Fibroblast of the conjunctiva (primary cell): ENCODE data around the gene ZBTB14.

Source experiments
- DNase-seq: peaks from one replicate; pipeline ENCODE4 v3.0.0-alpha.2; 2010; ENCODE audit warnings: low read depth

Gene ZBTB14, protein sequence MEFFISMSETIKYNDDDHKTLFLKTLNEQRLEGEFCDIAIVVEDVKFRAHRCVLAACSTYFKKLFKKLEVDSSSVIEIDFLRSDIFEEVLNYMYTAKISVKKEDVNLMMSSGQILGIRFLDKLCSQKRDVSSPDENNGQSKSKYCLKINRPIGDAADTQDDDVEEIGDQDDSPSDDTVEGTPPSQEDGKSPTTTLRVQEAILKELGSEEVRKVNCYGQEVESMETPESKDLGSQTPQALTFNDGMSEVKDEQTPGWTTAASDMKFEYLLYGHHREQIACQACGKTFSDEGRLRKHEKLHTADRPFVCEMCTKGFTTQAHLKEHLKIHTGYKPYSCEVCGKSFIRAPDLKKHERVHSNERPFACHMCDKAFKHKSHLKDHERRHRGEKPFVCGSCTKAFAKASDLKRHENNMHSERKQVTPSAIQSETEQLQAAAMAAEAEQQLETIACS

DNA sequence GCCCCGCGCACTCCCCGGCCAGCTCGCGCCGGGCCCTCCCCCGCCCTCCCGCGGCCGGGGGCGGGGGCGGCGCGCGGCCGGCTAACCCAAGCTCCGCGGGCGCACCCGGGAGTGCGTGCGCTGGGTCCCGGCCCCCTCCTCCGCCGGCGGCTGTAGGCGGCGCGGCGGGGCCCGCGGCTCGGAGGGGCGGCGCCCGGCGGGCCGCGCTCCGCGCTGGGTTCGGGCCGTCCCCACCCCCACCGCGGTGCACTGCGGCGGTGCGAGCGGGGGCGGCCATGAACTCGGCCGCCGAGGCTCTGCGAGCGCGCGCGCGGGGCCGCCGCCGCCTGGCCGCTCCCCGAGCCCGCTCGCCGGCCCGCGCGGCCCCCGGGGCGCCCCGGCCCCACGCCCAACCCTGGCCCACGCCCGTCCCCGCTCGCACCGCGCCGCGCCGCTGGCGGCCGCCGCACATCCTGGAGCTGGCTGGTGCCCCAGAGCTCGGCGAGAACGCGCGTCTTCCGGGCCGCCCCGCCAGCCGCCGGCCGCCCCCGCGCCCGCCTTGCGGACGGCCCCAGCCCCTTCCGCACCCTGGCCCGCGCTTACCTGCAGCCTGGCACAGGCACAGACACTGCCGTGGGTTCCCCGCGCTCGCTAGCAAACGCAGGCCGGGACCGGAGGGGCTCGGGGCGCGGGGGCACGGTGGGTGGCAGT is at the start of gene ZBTB14:
ZBTB14 (minus strand) TSS at position 496 of the 690 bp plus-strand sequence. CDS start 2,480 bp downstream, outside the sequence.
- DNase-seq = peak; percentile 8

DNA sequence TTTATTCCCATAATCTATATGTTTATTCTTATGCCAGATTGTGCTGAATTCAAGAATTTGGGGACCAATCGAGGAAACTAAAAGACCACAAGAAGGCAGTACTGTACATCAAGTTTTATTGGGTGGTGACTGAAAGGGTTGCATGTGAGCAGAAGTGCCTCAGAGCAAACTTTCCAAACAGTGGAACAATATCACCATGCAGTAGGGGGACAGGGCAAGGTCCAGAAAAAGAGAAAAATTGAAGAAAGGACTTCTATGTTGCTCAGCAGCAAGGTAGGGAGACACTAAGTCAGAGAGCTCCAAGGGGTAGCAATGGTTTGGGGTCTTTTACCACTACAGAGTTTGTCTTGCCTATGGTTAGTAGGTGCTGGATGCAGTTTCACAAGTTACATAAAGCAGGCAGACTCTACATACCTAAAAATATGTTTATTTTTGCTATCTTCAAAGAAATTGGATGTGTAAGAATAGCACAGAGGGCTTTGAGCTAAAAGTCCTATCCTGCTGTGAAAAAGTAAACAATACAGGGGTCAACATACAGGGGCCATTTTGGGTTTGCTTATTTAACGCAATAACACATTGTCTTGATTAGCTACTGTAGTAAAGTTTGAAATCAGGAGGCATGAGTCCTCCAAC is 43.8 kb upstream of the ZBTB14 start:
- DNase-seq = no peak

DNA sequence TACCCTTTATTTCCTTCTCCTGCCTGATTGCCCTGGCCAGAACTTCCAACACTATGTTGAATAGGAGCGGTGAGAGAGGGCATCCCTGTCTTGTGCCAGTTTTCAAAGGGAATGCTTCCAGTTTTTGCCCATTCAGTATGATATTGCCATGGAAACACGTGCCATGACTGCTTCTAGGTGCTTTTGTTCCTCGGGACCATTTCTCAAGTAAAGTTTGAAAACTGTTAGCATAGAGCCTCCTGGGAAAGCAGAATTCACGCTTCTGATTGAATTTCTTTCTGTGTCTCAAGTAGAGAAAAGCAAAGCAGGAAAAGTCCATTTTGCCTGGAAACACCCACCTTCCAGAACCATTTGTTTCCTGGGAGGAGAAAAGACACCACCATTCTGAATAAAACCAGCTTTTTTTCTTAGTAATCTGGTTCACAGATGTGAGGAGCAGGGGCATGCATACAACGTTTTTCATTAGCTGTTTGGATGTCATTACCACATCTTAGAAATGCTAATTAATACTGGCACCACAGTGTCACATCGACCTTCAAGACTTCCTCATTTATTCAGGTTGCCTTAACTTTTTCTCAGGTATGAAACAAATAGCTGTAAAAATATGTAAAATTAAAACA is 39.0 kb upstream of the ZBTB14 start:
- DNase-seq = no peak

DNA sequence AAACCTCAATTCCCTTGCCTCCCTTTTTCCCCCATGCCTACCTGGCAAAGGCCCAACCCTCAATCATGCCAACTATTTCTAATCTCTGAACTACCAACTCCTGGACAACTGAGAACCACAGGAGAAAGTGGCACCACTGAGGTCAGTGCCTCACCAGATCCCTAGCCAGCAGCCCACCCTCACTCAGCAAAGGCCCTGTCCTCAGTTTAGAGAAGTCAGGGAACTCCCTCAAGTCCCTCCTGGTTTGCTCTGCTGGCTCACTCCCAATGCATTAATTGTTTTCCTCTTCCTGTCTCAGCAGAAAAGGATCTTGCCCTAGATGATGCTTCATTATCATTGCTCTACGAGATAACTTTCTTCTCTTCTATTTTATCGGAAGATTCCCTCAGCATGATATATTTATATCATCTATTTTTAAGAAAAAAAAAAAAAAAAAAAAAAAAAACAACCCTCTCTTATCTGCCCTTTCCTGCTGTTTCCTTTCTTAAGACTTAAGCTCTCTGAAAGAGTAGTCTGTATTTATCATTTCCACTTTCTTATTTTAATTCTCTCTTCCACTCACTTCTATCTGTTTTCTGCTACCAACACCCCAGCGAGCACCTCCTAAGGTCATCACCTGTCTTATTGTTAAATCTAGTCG is 22.7 kb upstream of the ZBTB14 start:
- DNase-seq = no peak

DNA sequence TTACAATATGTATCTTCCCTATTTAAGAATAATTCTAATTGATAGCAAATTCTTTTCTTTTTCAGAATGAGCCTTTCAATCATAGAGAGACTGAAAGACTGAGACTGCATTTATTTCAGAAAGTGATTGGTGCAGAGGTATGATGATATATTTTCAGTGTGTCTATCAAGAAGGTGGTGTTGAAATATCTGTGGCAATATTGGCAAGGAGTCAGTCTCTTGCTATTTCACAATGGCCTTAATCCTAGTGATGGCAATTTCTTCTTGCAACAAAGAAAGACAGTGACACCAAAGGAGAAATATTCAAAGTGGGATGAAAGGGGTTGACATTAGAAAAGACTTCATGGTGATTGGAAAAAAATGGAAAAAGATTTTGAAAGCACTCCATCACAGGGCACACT is 21.7 kb upstream of the ZBTB14 start:
- DNase-seq = no peak

DNA sequence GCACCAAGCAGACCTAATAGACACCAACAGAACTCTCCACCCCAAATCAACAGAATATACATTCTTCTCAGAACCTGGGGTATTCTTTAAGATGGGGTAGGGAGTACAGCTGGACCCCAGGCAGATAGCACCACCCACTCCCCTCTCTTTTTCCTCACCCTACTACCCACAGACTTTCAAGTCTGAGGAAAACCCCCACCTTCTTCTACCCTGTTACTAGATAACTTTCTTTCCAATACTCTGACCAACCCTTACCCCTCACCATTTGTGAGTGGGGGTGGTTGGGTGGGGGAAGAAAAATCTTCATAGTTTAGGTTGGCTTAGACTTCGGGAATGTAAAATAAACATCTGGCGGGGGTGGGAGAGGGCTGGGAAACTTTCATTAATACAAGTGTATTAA is 20.3 kb upstream of the ZBTB14 start:
- DNase-seq = no peak

DNA sequence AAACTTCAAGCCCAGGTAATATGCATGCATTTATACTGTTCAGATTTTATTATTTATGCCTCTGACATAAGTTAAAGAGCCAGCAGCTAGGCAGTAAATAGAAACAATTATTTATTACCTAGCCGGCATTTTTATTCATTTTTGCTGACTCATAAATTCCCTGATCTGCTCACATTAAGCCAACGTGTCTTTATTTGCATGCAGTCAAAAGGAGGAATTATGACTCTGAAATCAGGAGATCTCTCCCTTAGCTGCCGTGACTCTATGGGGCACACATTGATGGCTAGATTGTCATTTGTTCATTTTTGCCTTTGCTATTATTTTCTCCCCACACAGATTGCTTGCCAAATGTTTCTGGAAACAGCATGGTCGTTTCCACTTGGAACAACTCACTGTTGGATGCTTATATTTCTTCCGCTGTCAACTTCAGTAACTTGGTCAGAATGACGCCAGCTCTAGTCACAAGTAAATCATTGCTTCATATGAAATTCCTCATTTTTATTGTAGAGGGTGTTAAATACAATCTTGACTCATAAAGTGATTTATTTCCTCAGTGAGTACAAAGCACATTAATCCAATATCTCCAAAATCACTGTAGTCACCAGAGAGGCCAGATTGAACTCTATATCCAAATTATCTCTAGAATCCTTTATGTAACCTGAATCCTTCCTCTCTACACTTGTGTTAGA is 15.9 kb upstream of the ZBTB14 start:
- no peak for DNase-seq

DNA sequence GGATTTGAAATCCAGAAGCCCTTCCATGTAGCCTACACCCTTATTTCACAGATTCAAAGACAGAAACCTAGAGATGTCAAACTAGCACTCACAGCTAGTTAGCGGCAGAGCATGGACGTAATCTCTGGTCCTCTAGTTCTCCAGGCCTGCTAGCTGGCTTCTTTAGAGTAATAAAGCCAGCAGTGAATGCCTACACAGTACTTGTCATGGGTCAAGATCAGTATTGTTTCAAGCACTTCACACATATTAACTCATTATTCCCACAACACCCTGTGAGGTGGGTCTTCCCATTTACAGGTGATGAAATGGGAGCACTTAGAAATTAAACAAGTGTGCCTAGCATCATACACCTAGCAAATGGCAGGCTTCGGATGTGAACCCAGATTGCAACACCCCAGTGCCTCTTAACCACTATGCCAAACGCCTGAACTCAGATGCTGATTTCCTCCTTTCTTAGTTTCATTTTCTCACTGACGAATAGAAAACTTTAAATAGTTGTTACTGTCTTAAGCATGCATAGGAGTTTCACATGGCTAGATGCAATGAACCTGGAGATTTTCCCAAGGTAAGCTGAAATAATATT is 14.5 kb upstream of the ZBTB14 start:
- DNase-seq = no peak

DNA sequence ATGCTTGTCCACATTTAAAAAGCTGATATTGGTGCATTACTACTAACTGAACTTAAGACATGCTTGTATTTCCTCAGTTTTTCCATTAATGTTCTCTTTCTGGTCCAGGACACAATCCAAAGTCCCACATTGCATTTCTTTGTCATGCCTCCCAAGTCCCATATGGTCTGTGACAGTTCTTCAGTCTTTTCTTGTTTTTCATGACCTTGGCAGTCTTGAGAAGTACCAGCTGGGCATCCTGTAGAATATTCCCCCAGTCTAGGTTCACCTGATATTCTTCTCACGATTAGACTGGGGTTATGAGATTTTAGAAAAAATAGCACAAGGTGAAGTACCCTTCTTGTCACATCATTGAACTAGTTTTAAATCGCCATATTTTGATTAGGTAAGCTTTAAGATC is 10.3 kb upstream of the ZBTB14 start:
- DNase-seq = no peak

DNA sequence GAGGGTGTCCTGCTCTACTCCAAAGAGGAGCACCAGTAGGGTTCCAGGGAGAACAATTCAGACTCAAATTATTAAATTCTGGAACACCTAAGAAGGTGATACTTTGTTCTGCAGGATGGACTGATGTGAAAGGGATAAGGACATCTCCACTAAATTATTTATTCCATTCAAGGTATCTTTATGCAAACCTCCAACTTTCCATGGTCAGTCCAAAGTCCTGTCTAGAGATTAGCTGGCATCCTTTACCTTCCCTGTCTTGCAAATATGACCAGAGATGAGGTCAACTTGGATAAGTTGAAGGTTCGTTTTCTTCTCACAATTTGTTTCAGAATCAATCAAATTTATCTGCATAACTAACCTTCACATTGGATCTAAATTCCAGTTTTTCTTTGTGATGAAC is 8.7 kb upstream of the ZBTB14 start:
- DNase-seq = no peak

DNA sequence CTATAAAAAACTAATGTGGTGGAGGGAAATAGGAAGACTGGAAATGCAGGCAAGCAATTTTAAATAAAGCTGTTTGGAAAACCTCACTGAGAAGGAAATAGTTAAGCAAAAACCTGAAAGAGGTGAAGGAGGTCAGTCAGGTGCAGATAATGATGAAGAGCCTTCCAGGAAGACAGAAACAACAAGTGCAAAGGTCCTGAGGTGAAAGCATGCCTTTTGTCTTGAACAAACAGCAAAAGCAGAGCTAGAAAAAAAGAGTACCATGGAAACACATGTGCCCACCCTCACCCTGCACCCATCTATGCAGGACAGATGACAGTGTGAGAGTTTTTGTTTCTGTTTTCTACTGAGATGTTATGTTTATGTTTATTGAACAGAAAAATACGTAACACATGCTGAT is 8.1 kb upstream of the ZBTB14 start:
- DNase-seq = no peak

DNA sequence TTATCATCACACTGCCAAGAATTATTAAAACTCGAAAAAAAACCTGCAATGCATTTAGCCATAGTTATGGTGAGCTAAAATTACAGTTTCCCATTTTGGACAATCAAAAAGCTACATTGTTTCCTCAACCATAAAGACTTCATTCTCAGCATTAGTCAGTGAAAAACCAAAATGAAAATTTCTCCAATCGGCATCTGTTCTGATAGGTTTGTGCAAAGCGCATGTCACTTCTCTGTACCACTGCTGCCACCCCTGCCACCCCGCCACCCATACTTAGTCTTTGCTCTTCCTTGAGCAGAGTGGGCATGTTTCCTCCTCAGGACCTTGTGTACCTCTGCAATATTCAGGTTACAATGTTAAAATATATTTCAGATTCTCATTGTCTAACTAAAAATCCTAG is 7.1 kb upstream of the ZBTB14 start:
- DNase-seq = no peak

DNA sequence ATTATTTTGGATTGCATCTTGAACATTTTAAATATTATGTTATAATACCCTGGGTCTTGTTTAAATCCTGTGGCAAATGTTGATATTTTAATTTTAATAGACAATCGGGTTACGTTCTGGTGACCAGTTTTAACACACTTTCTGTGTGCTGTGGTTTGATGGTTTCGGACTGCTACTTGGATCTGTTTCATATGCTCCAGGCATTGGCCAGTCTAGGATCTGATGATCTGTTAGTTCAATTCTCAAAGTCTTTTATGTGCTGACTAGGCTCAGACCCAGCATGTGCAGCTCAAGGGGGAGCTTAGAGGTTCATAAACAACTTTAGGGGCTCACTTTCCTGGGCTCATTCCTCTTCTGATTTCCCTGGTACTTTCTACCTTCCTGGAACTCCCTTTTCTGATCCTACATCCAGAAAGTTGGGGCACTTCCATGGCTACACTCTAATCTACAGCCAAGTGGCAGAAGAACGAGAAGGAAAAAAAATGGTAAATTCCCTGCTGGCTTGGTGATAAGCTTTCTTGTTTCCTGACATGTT is 5.0 kb upstream of the ZBTB14 start:
- no peak for DNase-seq

DNA sequence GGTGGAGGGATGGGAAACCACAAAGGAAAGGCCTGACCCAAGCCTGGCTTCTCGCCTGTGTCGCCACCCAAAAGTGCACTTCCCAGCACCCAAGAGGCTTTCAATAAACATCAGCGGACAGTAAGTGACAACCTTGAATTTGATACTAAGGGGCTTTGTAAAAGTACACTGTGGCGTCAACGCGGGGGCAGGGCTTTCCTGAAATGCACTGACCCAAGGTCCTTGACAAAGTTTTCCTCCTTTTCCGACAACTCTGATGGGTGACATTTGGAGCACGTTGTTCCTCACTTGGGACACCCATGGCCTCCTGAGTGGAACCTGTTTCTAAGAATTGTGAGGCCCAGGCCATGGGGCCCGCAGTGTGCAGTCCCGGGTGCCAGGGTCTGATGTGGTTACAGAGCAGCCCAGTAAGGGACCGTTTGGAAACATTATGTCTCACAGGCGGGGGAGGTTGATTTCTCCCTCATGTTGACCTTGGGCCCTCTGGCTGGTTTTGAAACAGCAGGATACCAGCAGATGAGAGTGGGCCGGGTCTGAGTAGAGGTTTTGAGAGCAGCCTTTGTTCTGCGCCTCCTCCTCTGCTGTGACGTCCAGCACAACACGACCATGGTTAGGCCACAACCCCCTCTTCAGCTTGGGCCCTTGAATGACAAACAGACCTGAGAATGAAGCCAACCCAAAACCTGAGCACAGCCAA is 2.8 kb upstream of the ZBTB14 start:
- no peak for DNase-seq

DNA sequence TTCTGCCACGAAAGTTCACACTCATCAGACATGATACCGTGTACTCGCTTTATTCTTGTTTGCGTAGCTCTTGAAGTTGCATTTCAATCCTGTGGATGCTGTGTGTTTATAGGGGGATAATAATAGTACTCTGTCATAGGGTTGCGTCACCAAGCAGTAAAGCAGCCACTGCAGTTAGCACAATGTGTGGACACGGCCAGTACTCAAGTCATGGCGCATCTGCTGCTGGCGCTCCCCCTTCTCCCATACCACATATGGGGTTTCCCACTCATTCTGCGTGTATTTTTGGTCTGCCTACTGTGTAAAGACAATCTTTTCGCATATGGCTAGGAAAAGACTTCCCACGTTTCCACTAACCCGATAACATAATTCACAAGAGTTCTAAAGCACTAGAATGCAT is 2.1 kb upstream of the ZBTB14 start:
- no peak for DNase-seq

DNA sequence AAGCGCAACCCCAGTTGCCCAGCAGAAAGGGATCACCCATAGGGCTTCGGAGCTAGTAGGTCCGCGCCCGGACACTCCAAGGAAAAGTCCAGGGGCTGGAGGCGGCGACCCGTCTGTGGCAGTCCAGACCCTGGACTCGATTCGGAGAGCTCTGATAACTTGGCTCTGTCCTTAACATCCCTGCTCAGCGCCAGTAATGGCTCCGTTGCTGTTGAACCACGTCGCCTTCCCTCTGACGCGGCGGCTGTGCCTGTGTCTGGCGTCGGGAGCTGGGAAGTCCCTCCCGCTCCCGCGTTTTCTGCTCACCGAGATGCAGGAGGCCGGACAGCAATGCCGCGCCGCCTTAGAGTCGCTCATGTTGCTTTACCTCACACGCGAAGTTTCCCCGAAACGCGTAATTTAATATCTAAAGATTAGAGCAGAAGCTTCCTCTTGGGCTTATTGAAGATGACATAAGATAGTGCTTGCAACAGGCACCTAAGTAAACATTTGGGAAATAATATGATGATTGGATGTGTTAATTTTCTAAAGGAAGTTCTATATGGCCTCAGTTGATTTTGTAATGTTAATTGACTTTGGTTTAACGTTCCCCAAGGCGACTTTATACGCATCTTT is 1.3 kb upstream of the ZBTB14 start:
- DNase-seq = peak; percentile 71

DNA sequence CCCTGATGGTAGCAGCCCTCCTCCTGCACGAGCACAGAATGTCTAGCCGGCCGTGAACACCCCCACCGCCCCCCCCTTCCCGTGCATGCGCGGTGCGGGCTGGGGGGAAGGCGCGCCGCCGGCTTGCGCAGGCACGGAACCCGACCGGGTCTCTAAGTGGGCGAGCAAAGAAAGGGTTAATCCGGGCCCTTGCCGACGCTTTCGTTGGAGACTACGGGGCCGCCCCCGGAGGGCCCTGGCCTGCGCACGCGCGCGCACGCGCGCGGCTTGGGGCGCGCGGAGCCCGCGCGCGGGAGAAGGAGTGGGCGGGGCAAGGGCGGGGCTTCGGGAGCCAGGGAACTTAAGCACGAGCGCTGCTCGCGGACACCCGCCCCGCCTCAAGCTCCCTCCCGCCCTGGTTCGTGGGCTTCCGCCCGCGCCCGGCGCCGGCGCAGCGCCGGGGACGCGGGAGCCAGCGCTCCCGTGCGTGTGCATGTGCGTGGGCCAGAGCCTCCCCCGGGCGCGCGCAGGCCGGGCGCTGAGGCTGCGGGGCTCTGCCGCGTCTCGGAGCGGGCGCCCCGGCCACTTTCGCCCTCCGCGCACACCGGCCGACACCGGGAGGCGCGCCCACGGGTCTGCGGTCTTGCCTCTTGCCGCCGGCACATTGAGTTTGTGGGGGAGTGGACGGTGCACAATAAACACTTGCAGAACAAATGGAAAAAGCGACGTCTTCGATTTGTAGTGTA is 617 bp upstream of the ZBTB14 start:
- peak; percentile 90 for DNase-seq

DNA sequence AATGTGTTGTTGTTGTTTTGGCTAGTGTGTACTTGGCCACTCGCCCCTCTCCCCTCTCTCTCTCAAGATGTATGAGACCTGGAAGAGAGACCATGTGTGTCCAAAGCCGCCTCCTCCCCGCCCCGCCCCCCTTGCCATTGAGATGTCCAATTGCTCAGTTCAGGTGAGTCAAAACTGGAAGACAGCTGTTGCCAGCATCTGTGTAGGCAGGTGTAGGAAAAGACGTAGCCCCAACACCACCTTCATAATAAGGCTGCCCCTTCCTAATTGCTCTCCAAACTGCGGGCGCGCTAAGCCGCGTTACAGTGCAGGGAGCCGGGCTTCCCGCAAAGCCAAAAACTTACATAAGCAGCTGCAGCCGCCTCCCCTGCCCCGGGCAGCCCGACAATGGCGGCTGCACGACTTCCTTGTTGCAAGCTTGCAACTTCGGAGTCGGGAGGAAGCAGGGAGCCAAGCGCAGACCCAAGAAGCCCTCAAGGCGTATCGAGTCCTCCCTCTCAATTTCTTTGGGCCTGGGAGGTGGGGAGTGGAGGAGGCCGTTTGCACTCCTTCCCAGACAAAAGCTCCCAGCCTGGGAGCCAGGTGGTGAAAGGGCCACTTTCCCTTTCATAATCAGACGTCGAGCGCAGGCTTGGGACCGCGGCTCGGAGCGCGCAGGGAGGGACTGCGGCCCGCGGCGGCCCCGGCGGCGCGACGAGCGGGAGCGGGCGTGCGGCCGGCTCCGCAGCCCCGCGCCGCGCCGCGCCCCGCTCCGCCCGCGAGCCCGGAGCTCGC is 882 bp downstream of the ZBTB14 start:
- DNase-seq = peak; percentile 9
